Stimulated activated naive B cell treated with anti-CD40 and anti-IgM and Interleukin-4, amounts not matched to agents 10 μg/mL and 1 μg/mL and 100 μg/mL, for 72 hours (primary cell): Measurements from ENCODE around the gene SPINK5.

Experiments
- ATAC-seq, 2 donors: fragments of 150-1000 bp; cut with Tn5 transposase; replicated peaks; 2 replicates each; pipeline ENCODE4 v1.10.0; 2021; ENCODE audit warnings: moderate library complexity in 1 of 2
- DNase-seq: peaks from one replicate; pipeline ENCODE4 v3.0.0; 2021
- H3K27ac Mint-ChIP-seq: one replicate; pipeline ENCODE4 v1.8.0; 2022; ENCODE audit warnings: mild to moderate bottlenecking, mixed read lengths
- H3K27me3 Mint-ChIP-seq, 2 donors: one replicate each; pipeline ENCODE4 v1.8.0; 2022; ENCODE audit warnings: mixed read lengths in 2 of 2
- H3K36me3 Mint-ChIP-seq, 2 donors: one replicate each; pipeline ENCODE4 v1.8.0; 2022; ENCODE audit warnings: mixed read lengths in 2 of 2, mild to moderate bottlenecking in 1 of 2
- H3K4me1 Mint-ChIP-seq, 2 donors: one replicate each; pipeline ENCODE4 v1.8.0; 2022; ENCODE audit warnings: mixed read lengths in 2 of 2, mild to moderate bottlenecking in 1 of 2
- H3K4me3 Mint-ChIP-seq, 2 donors: one replicate each; pipeline ENCODE4 v1.8.0; 2022; ENCODE audit warnings: mild to moderate bottlenecking in 2 of 2, mixed read lengths in 2 of 2, moderate library complexity in 1 of 2
- H3K9me3 Mint-ChIP-seq, 2 donors: one replicate each; pipeline ENCODE4 v1.8.0; 2022; ENCODE audit warnings: mixed read lengths in 2 of 2, mild to moderate bottlenecking in 1 of 2

The SPINK5 gene

GRCh38 chr5:148140846-148141245, 77.1 kb downstream of the SPINK5 start:
- H3K9me3 Mint-ChIP-seq = no peaks in the 10 kb centered on the region
- H3K4me3 Mint-ChIP-seq = no peak overlapping the region
- no peaks in the 10 kb centered on the region for H3K4me1 Mint-ChIP-seq
- no peak for DNase-seq
- no peaks in the 10 kb centered on the region for H3K36me3 Mint-ChIP-seq
- no peak overlapping the region for H3K27ac Mint-ChIP-seq
- ATAC-seq = no peak
- no peaks in the 10 kb centered on the region for H3K27me3 Mint-ChIP-seq

GRCh38 chr5:148141645-148142044, 77.9 kb downstream of the SPINK5 start:
- H3K9me3 Mint-ChIP-seq = no peaks in the 10 kb centered on the region
- no peak for ATAC-seq
- H3K4me1 Mint-ChIP-seq = no peaks in the 10 kb centered on the region
- no peaks in the 10 kb centered on the region for H3K27me3 Mint-ChIP-seq
- no peak overlapping the region for H3K4me3 Mint-ChIP-seq
- no peaks in the 10 kb centered on the region for H3K36me3 Mint-ChIP-seq
- H3K27ac Mint-ChIP-seq = no peak overlapping the region
- no peak for DNase-seq

GRCh38 chr5:148145916-148146315, 82.1 kb downstream of the SPINK5 start:
- Mint-ChIP-seq H3K9me3 (no peaks in the 10 kb centered on the region), H3K4me3 (no peak overlapping the region), H3K27ac (no peak overlapping the region), H3K4me1 (no peaks in the 10 kb centered on the region), H3K27me3 (no peaks in the 10 kb centered on the region), H3K36me3 (no peaks in the 10 kb centered on the region)
- DNase-seq (no peak), ATAC-seq (no peak)

- no peak for DNase-seq
- H3K9me3 Mint-ChIP-seq = no peaks in the 10 kb centered on the region
- no peak overlapping the region for H3K4me3 Mint-ChIP-seq
Measured at GRCh38 chr5:148146487-148146886, 82.7 kb downstream of the SPINK5 start.

GRCh38 chr5:148147415-148147814, 83.6 kb downstream of the SPINK5 start:
- Mint-ChIP-seq H3K36me3 (no peaks in the 10 kb centered on the region), H3K27me3 (no peaks in the 10 kb centered on the region), H3K27ac (no peak overlapping the region), H3K9me3 (no peaks in the 10 kb centered on the region), H3K4me3 (no peak overlapping the region), H3K4me1 (no peaks in the 10 kb centered on the region)
- DNase-seq = no peak
- no peak for ATAC-seq

More at GRCh38 chr5:148146487-148146886, 82.7 kb downstream of the SPINK5 start:
- Mint-ChIP-seq H3K27ac (no peak overlapping the region), H3K36me3 (no peaks in the 10 kb centered on the region), H3K27me3 (no peaks in the 10 kb centered on the region), H3K4me1 (no peaks in the 10 kb centered on the region)
- no peak for ATAC-seq

- Mint-ChIP-seq H3K4me1 (no peaks in the 10 kb centered on the region), H3K27ac (no peak overlapping the region), H3K36me3 (no peaks in the 10 kb centered on the region), H3K4me3 (no peak overlapping the region), H3K27me3 (no peaks in the 10 kb centered on the region), H3K9me3 (peaks cover 4 to 12% of the 10 kb centered on the region in 2 donors)
- ATAC-seq (no peak), DNase-seq (no peak)
Measured at GRCh38 chr5:148151872-148152271, 88.1 kb downstream of the SPINK5 start.

- no peaks in the 10 kb centered on the region for H3K27me3 Mint-ChIP-seq
- peaks cover 5 to 14% of the 10 kb centered on the region in 2 donors for H3K9me3 Mint-ChIP-seq
- no peaks in the 10 kb centered on the region for H3K4me1 Mint-ChIP-seq
- H3K4me3 Mint-ChIP-seq = no peak overlapping the region
- DNase-seq = no peak
- no peak for ATAC-seq
- no peaks in the 10 kb centered on the region for H3K36me3 Mint-ChIP-seq
- H3K27ac Mint-ChIP-seq = no peak overlapping the region
Measured at GRCh38 chr5:148152781-148153180, 89.0 kb downstream of the SPINK5 start.

- DNase-seq (no peak), ATAC-seq (no peak)
- H3K4me1 Mint-ChIP-seq = no peaks in the 10 kb centered on the region
- no peak overlapping the region for H3K4me3 Mint-ChIP-seq
- H3K36me3 Mint-ChIP-seq = no peaks in the 10 kb centered on the region
- peaks cover 5 to 14% of the 10 kb centered on the region in 2 donors for H3K9me3 Mint-ChIP-seq
- no peak overlapping the region for H3K27ac Mint-ChIP-seq
- no peaks in the 10 kb centered on the region for H3K27me3 Mint-ChIP-seq
Measured at GRCh38 chr5:148156609-148157008, 92.8 kb downstream of the SPINK5 start.

- Mint-ChIP-seq H3K27ac (no peak overlapping the region), H3K4me1 (no peaks in the 10 kb centered on the region), H3K36me3 (no peaks in the 10 kb centered on the region), H3K4me3 (no peak overlapping the region), H3K9me3 (no peaks in the 10 kb centered on the region), H3K27me3 (no peaks in the 10 kb centered on the region)
- DNase-seq (no peak), ATAC-seq (no peak)
Measured at GRCh38 chr5:148162038-148162437, 98.3 kb downstream of the SPINK5 start.

GRCh38 chr5:148163345-148163744, 99.6 kb downstream of the SPINK5 start:
- H3K27me3 Mint-ChIP-seq = no peaks in the 10 kb centered on the region
- no peaks in the 10 kb centered on the region for H3K9me3 Mint-ChIP-seq
- DNase-seq = no peak
- H3K4me1 Mint-ChIP-seq = no peaks in the 10 kb centered on the region
- H3K4me3 Mint-ChIP-seq = no peak overlapping the region
- H3K36me3 Mint-ChIP-seq = no peaks in the 10 kb centered on the region
- H3K27ac Mint-ChIP-seq = no peak overlapping the region
- ATAC-seq = no peak

- no peaks in the 10 kb centered on the region for H3K27me3 Mint-ChIP-seq
- no peak overlapping the region for H3K27ac Mint-ChIP-seq
- no peak for ATAC-seq
- no peak for DNase-seq
- no peaks in the 10 kb centered on the region for H3K36me3 Mint-ChIP-seq
- no peak overlapping the region for H3K4me3 Mint-ChIP-seq
- H3K9me3 Mint-ChIP-seq = no peaks in the 10 kb centered on the region
- no peaks in the 10 kb centered on the region for H3K4me1 Mint-ChIP-seq
Measured at GRCh38 chr5:148166550-148167283, 102.9 kb downstream of the SPINK5 start.

GRCh38 chr5:148168246-148168645, 104.5 kb downstream of the SPINK5 start, which contains the start of gene SPINK14:
TSS of gene SPINK14 (plus strand) at chr5:148168546. CDS start at chr5:148169733, 1,187 bp downstream.
- no peak within 1 kb of the TSS for H3K27ac Mint-ChIP-seq
- no peaks in the 10 kb centered on the region for H3K36me3 Mint-ChIP-seq
- no peak for ATAC-seq
- H3K4me1 Mint-ChIP-seq = no peaks in the 10 kb centered on the region
- H3K4me3 Mint-ChIP-seq = no peak within 1 kb of the TSS
- H3K27me3 Mint-ChIP-seq = no peaks in the 10 kb centered on the region
- no peak for DNase-seq
- no peaks in the 10 kb centered on the region for H3K9me3 Mint-ChIP-seq

- Mint-ChIP-seq H3K27ac (no peak overlapping the region), H3K4me1 (no peaks in the 10 kb centered on the region)
Measured at GRCh38 chr5:148172377-148172776, 108.6 kb downstream of the SPINK5 start.

GRCh38 chr5:148176480-148176879, 112.7 kb downstream of the SPINK5 start:
- no peak for DNase-seq
- no peak for ATAC-seq
- Mint-ChIP-seq H3K4me1 (no peaks in the 10 kb centered on the region), H3K4me3 (no peak overlapping the region), H3K27me3 (peaks cover 9 to 11% of the 10 kb centered on the region in 2 donors), H3K36me3 (no peaks in the 10 kb centered on the region), H3K27ac (no peak overlapping the region), H3K9me3 (no peaks in the 10 kb centered on the region)

More at GRCh38 chr5:148172377-148172776, 108.6 kb downstream of the SPINK5 start:
- ATAC-seq = no peak
- Mint-ChIP-seq H3K4me3 (no peak overlapping the region), H3K9me3 (no peaks in the 10 kb centered on the region), H3K36me3 (no peaks in the 10 kb centered on the region), H3K27me3 (peaks cover 2 to 3% of the 10 kb centered on the region in 2 donors)
- no peak for DNase-seq

GRCh38 chr5:148177207-148177606, 113.4 kb downstream of the SPINK5 start:
- peaks cover 9 to 11% of the 10 kb centered on the region in 2 donors for H3K27me3 Mint-ChIP-seq
- H3K27ac Mint-ChIP-seq = no peak overlapping the region
- H3K4me3 Mint-ChIP-seq = no peak overlapping the region
- no peaks in the 10 kb centered on the region for H3K36me3 Mint-ChIP-seq
- DNase-seq (no peak), ATAC-seq (no peak)
- no peaks in the 10 kb centered on the region for H3K9me3 Mint-ChIP-seq
- no peaks in the 10 kb centered on the region for H3K4me1 Mint-ChIP-seq
